ENCODE results near the gene DPH3.

DPH3 gene

DNA sequence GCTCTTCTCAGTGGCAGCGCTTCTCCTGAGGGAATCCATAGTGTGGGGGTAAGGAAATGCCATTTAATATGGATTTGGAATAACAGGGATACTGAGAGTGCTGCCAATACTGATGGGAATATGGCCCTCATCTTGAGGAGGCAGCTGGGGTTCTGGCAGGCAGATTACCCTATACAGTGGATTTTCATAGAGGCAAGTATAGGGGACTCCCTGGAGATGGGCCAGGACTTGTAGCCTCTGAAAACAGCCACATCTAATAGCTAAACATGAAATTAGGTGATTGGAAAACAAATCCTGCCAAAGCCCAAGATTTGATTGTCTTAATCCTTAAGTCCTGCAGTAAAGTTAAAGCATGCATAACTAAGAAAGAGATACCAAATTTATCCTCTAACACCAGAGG lies 30.9 kb downstream of the DPH3 start:
- DNase-seq (ENCODE audit: low read depth in 2 of 2): no peak

GRCh38 chr3:16231983-16232382 lies 32.8 kb downstream of the DPH3 start:
- no peak for DNase-seq (ENCODE audit: low read depth in 2 of 2)

- no peak for DNase-seq (ENCODE audit: low read depth in 2 of 2)
Measured at GRCh38 chr3:16229681-16230080, 35.1 kb downstream of the DPH3 start.

- no peak for DNase-seq (ENCODE audit: low read depth in 2 of 2)
Measured at GRCh38 chr3:16227566-16227965, 37.2 kb downstream of the DPH3 start.

DNA sequence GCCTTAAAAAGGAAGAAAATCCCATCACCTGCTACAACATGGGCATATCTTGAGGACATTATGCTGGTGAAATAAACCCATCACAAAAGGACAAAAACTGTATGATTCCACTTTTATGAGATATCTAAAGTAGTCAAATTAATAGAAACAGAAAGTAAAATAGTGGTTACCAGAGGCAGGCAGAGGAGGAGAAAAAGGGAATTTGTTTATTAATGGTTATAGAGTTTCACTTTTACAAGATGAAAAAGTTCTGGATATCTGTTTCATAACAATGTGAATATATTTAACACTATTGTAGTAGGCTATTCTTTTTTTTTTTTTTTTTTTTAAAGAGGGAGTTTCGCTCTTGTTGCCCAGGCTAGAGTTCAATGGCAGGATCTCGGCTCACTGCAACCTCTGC lies 40.4 kb downstream of the DPH3 start:
- DNase-seq (ENCODE audit: low read depth in 2 of 2): no peak

- no peak for DNase-seq (ENCODE audit: low read depth in 2 of 2)
Measured at GRCh38 chr3:16222547-16222946, 42.2 kb downstream of the DPH3 start.

DNA sequence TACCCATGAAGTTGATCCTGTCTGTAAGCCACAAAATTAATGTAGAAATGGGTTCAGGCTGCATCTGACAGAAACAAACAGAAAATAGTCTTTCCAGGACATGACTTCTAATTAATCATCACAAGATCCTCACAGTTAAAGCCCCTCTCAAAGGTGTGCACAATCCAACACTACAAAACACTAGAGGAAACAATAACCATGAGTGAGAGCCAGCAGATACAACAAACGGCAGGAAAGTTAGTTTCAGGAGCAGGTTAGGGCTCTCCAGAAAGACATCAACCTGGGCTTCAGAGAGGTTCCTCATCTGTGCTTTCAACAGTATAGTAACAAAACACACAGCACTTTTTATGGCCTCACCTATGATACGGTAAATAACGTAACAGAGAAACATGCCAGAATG lies 42.8 kb downstream of the DPH3 start:
- no peak for DNase-seq (ENCODE audit: low read depth in 2 of 2)

DNA sequence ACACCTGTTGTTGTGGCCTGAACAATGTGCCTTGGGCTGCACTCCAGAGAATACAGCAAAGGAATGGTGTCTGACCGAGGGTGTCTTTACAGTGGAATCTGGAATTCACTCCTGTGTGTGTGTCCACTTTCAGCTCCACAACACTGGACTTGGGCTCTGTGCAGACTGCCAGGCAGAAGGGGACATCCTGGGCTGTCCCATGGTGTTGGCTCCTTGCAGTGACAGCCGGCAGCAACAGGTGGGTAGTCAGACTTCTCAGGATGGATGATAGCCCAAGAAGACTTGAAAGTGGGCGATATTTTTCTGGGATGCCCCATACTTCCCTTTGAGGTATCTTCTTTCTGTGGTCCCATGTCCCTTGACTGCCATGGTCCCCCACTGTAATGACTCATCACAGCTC lies 45.0 kb downstream of the DPH3 start:
- no peak for DNase-seq (ENCODE audit: low read depth in 2 of 2)

GRCh38 chr3:16216373-16216935 lies 48.3 kb downstream of the DPH3 start:
- no peak for DNase-seq (ENCODE audit: low read depth in 2 of 2)

GRCh38 chr3:16214366-16214765 lies 50.4 kb downstream of the DPH3 start:
- no peak for DNase-seq (ENCODE audit: low read depth in 2 of 2)

GRCh38 chr3:16211176-16211904 lies 53.4 kb downstream of the DPH3 start:
- no peak for DNase-seq (ENCODE audit: low read depth in 2 of 2)

Data from stimulated activated CD8-positive, alpha-beta memory T cell treated with anti-CD3 and anti-CD28 coated beads, Interleukin-15, amount 100 ng/mL, for 48 hours (primary cell).